ENCODE measurements around the gene CBLB. TPM values are rescaled to one million over a fixed set of nuclear protein-coding genes. Genes with fewer than 3 reads are reported as not detected.

CBLB gene
- total RNA-seq, 1 donor from 2014 or later = 41.5 TPM

DNA sequence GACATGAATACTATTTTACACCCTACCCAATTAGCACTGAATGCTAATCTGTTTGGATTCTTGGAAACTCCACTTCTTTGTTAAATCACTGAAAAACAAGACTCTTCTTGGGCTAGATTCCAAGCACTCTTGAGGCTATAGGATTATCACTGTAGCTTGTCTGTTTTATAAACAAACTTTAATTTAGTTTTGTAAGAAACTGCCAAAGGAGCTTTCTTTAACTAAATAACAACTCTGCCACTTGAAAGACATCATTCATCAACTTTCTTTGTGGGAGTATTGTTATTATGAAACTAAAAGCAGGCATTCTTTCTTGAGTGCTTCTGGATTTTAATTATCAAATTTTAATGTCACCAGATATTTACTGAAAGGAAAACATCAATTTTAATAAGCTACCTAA is 24.1 kb downstream of the CBLB start:
- Histone ChIP-seq H3K27me3 (no peaks in the 10 kb centered on the region), H3K27ac (no peak overlapping the region), H3K36me3 (peaks cover 4% of the 10 kb centered on the region), H3K9me3 (no peaks in the 10 kb centered on the region), H3K4me1 (no peaks in the 10 kb centered on the region), H3K4me3 (no peak overlapping the region)
- DNase-seq (no peak), ATAC-seq (no peak)
- intact Hi-C loops (cut with DNase I) = no loop called here
- TF ChIP-seq, protein P1, sequence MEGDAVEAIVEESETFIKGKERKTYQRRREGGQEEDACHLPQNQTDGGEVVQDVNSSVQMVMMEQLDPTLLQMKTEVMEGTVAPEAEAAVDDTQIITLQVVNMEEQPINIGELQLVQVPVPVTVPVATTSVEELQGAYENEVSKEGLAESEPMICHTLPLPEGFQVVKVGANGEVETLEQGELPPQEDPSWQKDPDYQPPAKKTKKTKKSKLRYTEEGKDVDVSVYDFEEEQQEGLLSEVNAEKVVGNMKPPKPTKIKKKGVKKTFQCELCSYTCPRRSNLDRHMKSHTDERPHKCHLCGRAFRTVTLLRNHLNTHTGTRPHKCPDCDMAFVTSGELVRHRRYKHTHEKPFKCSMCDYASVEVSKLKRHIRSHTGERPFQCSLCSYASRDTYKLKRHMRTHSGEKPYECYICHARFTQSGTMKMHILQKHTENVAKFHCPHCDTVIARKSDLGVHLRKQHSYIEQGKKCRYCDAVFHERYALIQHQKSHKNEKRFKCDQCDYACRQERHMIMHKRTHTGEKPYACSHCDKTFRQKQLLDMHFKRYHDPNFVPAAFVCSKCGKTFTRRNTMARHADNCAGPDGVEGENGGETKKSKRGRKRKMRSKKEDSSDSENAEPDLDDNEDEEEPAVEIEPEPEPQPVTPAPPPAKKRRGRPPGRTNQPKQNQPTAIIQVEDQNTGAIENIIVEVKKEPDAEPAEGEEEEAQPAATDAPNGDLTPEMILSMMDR (IDR thresholded peaks at IDR 0.05) = no peak

DNA sequence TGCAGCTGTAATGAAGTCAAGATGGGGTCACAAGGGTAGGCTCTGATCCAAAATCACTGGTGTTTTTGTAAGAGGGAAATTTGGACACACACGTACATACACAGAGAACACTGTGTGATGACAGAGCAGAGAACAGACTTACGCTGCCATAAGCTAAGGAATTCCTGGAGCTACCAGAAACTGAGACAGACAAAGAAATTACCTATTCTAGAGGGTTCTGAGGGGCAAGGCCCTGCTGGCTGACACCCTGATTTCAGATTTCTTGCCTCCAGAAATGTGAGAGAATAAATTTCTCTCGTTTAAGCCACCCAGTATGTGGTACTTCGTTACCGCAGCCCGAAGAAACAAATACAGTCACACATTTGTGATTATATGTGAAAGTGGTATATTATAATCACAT is 24.8 kb downstream of the CBLB start:
- H3K27ac ChIP-seq = no peak overlapping the region
- H3K27me3 ChIP-seq = no peaks in the 10 kb centered on the region
- no peaks in the 10 kb centered on the region for H3K9me3 ChIP-seq
- ATAC-seq = no peak
- no peak overlapping the region for H3K4me3 ChIP-seq
- TF ChIP-seq, protein P1 (IDR thresholded peaks at IDR 0.05) = no peak
- H3K36me3 ChIP-seq = no peaks in the 10 kb centered on the region
- H3K4me1 ChIP-seq = no peaks in the 10 kb centered on the region
- DNase-seq = no peak
- intact Hi-C loops (cut with DNase I) = no loop called here

DNA sequence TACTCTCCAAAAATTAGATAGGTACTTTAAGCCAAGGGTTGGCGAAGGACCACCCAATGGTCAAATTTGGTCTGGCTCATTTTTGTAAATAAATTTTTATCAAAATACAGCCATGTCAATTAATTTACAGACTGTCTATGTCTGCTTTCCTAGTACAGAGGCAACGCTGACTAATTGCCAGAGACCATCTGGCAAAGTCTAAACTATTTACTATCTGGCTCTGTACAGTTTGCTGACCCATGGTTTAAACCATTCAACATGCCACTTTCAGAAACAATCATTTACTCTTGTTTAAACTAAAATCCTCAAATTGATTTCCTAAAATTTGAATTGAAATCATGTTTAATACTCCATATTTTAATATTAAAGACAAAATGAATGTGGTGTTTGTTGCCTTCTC is 25.9 kb downstream of the CBLB start:
- intact Hi-C loops (cut with DNase I) = no loop called here
- no peaks in the 10 kb centered on the region for H3K9me3 ChIP-seq
- no peak for DNase-seq

DNA sequence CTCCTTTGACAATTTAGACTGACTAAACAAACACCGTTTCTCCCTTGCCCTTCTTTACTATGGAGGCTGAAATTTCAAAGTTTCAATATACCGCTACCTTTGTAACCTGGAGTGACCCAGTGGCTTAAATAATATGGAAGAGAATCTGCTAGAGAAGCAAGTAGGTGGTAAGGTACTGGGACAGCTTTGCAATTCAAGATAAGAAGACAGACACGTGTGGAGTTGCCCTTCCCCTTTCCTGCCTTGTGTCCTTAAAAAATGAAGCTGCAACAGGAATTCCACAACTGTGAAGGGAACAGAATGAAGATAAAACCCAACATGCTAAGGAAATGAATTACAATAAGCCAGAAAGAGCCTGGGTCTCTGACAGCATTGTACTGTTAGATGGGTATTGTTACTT is 26.4 kb downstream of the CBLB start:
- Histone ChIP-seq H3K4me3 (no peak overlapping the region), H3K9me3 (no peaks in the 10 kb centered on the region), H3K36me3 (no peaks in the 10 kb centered on the region), H3K27ac (no peak overlapping the region), H3K27me3 (no peaks in the 10 kb centered on the region), H3K4me1 (peaks cover 4% of the 10 kb centered on the region)
- ATAC-seq = no peak
- TF ChIP-seq, protein P1 (IDR thresholded peaks at IDR 0.05) = no peak
- intact Hi-C loops (cut with DNase I) = no loop called here
- no peak for DNase-seq

More for the DNA sequence above, 25.9 kb downstream of the CBLB start:
- Histone ChIP-seq H3K4me3 (no peak overlapping the region), H3K36me3 (no peaks in the 10 kb centered on the region), H3K4me1 (no peaks in the 10 kb centered on the region), H3K27ac (no peak overlapping the region), H3K27me3 (no peaks in the 10 kb centered on the region)
- ATAC-seq = no peak
- TF ChIP-seq, protein P1 (IDR thresholded peaks at IDR 0.05) = no peak

DNA sequence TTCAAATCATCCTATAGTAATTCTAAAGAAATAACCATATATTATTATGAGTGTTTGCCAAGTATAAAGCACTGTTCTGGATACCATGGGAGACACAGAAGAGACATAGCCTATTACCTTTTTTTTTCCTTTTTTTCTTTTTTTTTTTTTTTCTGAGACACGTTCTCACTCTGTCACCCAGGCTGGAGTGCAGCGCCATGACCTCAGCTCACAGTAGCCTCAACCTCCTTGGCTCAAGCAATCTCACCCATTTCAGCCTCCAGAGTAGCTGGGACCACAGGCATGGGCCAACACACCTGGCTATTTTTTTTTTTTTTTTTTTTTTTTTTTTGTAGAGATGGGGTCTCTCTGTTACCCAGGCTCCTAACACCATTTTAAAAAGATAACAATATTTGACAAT is 30.9 kb downstream of the CBLB start:
- intact Hi-C loops (cut with DNase I) = no loop called here
- TF ChIP-seq, protein P1 (IDR thresholded peaks at IDR 0.05) = no peak
- Histone ChIP-seq H3K9me3 (no peaks in the 10 kb centered on the region), H3K27ac (no peak overlapping the region), H3K4me1 (peaks cover 13% of the 10 kb centered on the region), H3K4me3 (no peak overlapping the region), H3K27me3 (no peaks in the 10 kb centered on the region), H3K36me3 (no peaks in the 10 kb centered on the region)
- DNase-seq (no peak), ATAC-seq (no peak)

DNA sequence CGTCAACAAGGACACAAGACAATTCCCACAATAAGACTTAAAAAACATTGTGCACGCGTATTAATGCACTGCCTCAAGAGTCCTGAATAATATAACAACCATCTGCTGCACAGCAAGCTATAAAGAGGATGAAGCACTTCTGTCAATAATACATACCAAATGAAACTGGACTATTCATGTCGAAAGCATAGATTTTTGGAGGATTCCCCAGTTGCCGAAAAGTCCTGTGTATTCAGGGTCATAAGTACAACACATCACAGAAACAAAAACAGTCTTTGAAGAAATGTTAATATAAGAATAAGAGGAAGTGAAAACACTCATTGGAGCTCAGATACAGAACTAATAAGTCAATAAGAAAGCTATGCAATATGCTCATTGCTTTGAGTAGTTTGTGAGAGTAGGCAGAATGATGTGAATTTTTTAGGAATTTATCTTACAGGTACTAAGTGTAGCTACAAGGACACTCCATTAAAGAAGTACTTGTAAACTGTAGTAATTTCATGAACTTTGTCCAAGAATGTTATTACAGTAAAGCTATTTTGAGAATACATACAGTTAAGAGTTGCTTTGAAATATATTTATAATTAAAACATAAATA is 31.6 kb downstream of the CBLB start:
- Histone ChIP-seq H3K4me3 (no peak overlapping the region), H3K36me3 (no peaks in the 10 kb centered on the region), H3K4me1 (peaks cover 13% of the 10 kb centered on the region), H3K27ac (peak overlapping the region; percentile 1), H3K27me3 (no peaks in the 10 kb centered on the region), H3K9me3 (no peaks in the 10 kb centered on the region)
- intact Hi-C loops (cut with DNase I) = no loop called here
- ATAC-seq = peak; percentile 41
- TF ChIP-seq, protein P1 (IDR thresholded peaks at IDR 0.05) = no peak
- no peak for DNase-seq

Measured in upper lobe of right lung (tissue), 1 donor.